ENCODE data around the gene NR2F2.
"Not testable (repeated sequence)": the region's sequence is repeated elsewhere in the genome, so short reads cannot be mapped to it uniquely, and the experiment has no call there.

The NR2F2 gene

DNA sequence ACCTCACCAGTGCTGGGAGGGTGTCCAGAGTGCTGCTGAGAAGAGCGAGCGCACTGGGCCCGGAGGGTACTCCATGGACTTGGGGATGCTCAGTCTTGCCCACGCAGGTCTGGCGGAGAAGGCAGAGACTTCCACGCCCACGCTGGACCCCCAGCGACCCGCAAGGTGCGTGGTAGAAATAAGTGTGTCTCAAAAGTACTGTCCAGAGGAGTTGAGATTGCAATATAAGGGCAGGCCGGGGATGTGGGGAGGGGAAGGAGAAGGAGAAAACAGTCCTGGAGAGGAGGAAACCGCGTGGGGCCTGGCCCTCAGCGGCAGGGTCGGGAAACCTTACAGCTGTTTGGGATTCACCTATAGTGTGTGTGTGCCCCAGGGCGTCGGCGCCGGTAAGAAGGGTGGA lies 38.9 kb downstream of the NR2F2 start:
- Mint-ChIP-seq H3K27ac (no peak overlapping the region), H3K36me3 (no peaks in the 10 kb centered on the region), H3K4me1 (ENCODE audit: low read depth) (peaks cover 2% of the 10 kb centered on the region), H3K9me3 (ENCODE audit: low read depth) (peaks cover 4% of the 10 kb centered on the region), H3K27me3 (peaks cover 36% of the 10 kb centered on the region), H3K4me3 (no peak overlapping the region)

DNA sequence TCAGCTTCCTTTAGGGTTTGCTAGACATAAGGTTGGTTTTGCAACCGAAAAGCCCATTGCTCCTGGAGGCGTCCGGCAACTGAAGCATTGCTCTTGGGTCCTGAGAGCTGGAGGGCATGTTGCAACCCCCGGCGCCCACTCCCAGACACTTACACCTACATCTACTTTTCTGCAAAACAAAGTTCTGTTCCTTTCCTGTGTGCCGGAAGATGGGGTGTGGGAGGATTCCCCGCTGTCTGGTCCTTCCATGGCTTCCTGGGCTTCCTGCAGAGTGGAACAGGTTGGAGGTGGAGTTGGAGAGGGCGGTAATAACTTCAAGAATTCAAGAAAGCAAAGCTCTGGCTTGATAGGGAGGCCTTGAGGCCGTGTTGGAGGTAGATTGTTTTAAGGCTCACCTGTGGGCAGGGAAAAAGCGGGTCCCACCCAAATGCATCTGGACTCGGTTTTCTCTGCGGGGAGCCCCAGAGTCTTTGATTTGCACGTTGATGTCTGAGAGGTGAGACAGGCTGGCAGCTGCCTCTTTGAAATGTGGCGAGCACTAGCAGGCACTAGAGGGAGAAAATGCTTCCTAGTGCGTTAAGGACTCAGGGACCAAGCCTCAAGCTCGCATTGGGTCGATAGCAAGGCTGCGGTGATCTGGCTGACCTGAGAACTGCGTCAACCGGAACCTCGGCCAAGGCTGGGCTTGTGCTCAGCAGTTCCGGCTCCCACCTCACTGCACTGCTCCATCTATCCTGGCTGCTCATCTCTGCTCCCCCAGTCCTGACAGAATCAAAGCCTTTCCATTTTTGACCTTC lies 39.5 kb downstream of the NR2F2 start:
- peaks cover 36% of the 10 kb centered on the region for H3K27me3 Mint-ChIP-seq
- H3K4me3 Mint-ChIP-seq, result no peak overlapping the region
- H3K9me3 Mint-ChIP-seq (ENCODE audit: low read depth), result peaks cover 4% of the 10 kb centered on the region

DNA sequence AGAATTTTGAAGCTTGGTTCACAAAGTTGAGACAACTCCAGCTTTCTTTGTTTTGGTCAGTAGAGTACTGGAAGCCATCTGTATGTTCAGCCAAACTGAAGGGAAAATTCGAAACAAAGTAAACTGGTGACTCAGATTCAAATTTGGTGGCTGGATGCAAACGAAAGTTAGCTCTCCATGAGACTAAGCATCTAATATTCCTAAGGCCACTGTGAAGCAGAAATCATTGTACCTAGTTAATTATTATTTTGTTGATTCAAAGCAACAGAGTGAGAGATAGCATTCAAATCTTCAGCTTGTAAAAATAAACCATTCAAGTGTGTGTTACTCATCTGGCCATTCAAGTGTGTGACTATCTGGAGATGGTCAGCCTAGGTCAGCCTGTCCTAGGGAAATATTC lies 42.1 kb downstream of the NR2F2 start:
- no peak overlapping the region for H3K27ac Mint-ChIP-seq
- peaks cover 25% of the 10 kb centered on the region for H3K27me3 Mint-ChIP-seq
- no peaks in the 10 kb centered on the region for H3K36me3 Mint-ChIP-seq
- H3K9me3 Mint-ChIP-seq (ENCODE audit: low read depth), result peaks cover 9% of the 10 kb centered on the region
- H3K4me3 Mint-ChIP-seq, result no peak overlapping the region
- H3K4me1 Mint-ChIP-seq (ENCODE audit: low read depth), result no peaks in the 10 kb centered on the region

More for the DNA sequence above, 39.5 kb downstream of the NR2F2 start:
- H3K36me3 Mint-ChIP-seq, result no peaks in the 10 kb centered on the region
- no peak overlapping the region for H3K27ac Mint-ChIP-seq
- peaks cover 2% of the 10 kb centered on the region for H3K4me1 Mint-ChIP-seq (ENCODE audit: low read depth)

DNA sequence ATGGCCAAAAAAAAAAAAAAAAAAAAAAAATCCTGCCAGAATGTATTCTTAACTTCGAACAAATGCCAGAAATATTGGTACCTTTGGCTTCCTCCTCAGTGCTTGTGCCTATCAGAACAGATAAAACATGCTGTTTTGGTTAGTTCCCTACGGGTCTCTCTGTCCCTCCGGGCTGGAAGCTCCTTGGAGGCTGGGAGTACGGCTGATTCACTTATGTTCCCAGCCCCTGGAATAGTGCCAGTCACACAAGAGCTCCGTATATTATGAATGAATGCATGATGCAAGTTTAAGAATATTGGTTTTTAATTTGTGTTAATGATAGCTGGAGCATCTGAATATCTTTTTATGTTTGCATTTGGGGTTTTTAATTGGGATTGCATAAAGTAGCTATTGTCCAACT lies 44.0 kb downstream of the NR2F2 start:
- peaks cover 9% of the 10 kb centered on the region for H3K9me3 Mint-ChIP-seq (ENCODE audit: low read depth)
- H3K27ac Mint-ChIP-seq, result no peak overlapping the region
- no peak overlapping the region for H3K4me3 Mint-ChIP-seq
- no peaks in the 10 kb centered on the region for H3K4me1 Mint-ChIP-seq (ENCODE audit: low read depth)
- no peaks in the 10 kb centered on the region for H3K36me3 Mint-ChIP-seq
- peaks cover 14% of the 10 kb centered on the region for H3K27me3 Mint-ChIP-seq

DNA sequence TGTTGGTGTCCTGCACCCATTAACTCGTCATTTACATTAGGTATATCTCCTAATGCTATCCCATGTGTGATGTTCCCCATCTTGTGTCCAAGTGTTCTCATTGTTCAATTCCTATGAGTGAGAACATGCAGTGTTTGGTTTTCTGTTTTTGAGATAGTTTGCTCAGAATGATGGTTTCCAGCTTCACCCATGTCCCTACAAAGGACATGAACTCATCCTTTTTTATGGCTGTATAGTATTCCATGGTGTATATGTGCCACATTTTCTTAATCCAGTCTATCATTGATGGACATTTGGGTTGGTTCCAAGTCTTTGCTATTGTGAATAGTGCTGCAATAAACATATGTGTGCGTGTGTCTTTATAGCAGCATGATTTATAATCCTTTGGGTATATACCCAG lies 49.1 kb downstream of the NR2F2 start:
- not testable (repeated sequence) for H3K4me1 Mint-ChIP-seq (ENCODE audit: low read depth); H3K9me3 Mint-ChIP-seq (ENCODE audit: low read depth); H3K36me3 Mint-ChIP-seq; H3K4me3 Mint-ChIP-seq; H3K27ac Mint-ChIP-seq; H3K27me3 Mint-ChIP-seq

DNA sequence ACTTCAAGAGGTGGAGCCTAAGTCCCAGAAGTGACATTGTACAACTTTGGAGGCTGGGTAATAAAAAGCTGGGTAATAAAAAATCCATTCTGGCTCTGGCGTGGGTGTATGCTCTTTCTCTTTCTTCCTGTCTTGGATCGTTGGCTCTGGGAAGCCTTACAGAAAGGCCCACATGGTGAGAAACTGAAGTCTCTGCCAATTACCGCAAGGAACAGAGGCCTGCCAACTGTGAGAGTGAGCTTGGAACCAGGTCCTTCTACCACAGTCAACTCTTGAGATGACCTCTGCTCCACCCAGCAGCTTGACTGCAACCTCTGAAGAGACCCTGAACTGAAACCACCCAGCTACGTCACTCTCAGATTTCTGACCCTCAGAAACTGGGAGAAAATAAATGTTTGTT lies 51.0 kb downstream of the NR2F2 start:
- no peaks in the 10 kb centered on the region for H3K4me1 Mint-ChIP-seq (ENCODE audit: low read depth)
- peaks cover 13% of the 10 kb centered on the region for H3K27me3 Mint-ChIP-seq
- no peak overlapping the region for H3K27ac Mint-ChIP-seq
- H3K36me3 Mint-ChIP-seq, result no peaks in the 10 kb centered on the region
- H3K4me3 Mint-ChIP-seq, result no peak overlapping the region
- H3K9me3 Mint-ChIP-seq (ENCODE audit: low read depth), result peaks cover 10% of the 10 kb centered on the region

DNA sequence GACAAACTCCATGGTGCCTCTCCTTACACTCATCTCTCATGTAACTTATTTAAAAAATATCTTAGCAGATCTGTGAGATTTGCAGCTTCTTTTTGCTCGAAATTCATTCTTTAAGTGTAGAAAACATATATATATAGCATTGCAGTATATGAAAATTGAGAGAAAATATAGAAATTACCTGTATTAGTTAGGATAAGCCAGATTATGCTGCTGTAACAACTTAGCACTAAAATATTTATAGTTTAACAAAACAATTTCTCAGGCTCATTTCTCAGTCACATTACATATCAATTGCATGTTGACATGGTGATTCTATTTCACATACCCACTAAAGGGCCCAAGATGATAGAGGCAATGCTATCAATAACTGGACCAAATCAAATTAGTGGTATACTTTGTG lies 54.7 kb downstream of the NR2F2 start:
- peaks cover 16% of the 10 kb centered on the region for H3K27me3 Mint-ChIP-seq
- no peaks in the 10 kb centered on the region for H3K36me3 Mint-ChIP-seq
- no peak overlapping the region for H3K4me3 Mint-ChIP-seq
- H3K4me1 Mint-ChIP-seq (ENCODE audit: low read depth), result no peaks in the 10 kb centered on the region
- peaks cover 10% of the 10 kb centered on the region for H3K9me3 Mint-ChIP-seq (ENCODE audit: low read depth)
- no peak overlapping the region for H3K27ac Mint-ChIP-seq

- Mint-ChIP-seq H3K36me3 (no peaks in the 10 kb centered on the region), H3K27ac (no peak overlapping the region), H3K9me3 (ENCODE audit: low read depth) (peaks cover 10% of the 10 kb centered on the region), H3K27me3 (peaks cover 16% of the 10 kb centered on the region), H3K4me3 (no peak overlapping the region), H3K4me1 (ENCODE audit: low read depth) (no peaks in the 10 kb centered on the region)
Observed at GRCh38 chr15:96388673-96389072, 58.2 kb downstream of the NR2F2 start.
